GM12878 (cell line): ENCODE results near the gene EEFSEC. TPM values are rescaled to one million over a fixed set of nuclear protein-coding genes. Genes with fewer than 3 reads are reported as not detected.

Source experiments
- BHLHE40 ChIP-seq, 2 experiments: fragments of 450-650 bp in 1 of 2; IDR thresholded peaks; 2 replicates each; pipeline ENCODE4 v1.6.1; 2011 to 2017; ENCODE audit warnings: low read depth in 2 of 2, borderline replicate concordance in 1 of 2, improper control_type of control experiment in 1 of 2, low read length in 1 of 2, mild to moderate bottlenecking in 1 of 2
- BMI1 ChIP-seq: fragments of 450-650 bp; IDR thresholded peaks from 2 replicates; pipeline ENCODE4 v1.6.1; 2016; ENCODE audit warnings: mild to moderate bottlenecking, moderate library complexity, borderline replicate concordance
- CBX5 ChIP-seq: sonication (generic); IDR thresholded peaks from 2 replicates; pipeline ENCODE4 v1.6.1; 2016; ENCODE audit warnings: low read depth, moderate library complexity, mild to moderate bottlenecking, inconsistent platforms
- CHD2 ChIP-seq: IDR thresholded peaks from 2 replicates; pipeline ENCODE4 v1.6.1; 2011; ENCODE audit warnings: low read depth, low read length, improper control_type of control experiment, borderline replicate concordance
- CHD4 ChIP-seq: fragments of 200-600 bp; sonication (generic); IDR thresholded peaks from 2 replicates; pipeline ENCODE4 v1.6.1; 2016; ENCODE audit warnings: mild to moderate bottlenecking
- CREB1 ChIP-seq: IDR thresholded peaks from 2 replicates; pipeline ENCODE4 v1.6.1; 2012; ENCODE audit warnings: low read depth, mild to moderate bottlenecking, inconsistent platforms
- CTCF ChIP-seq, 3 experiments: IDR thresholded peaks in 2 of 3; conservative IDR thresholded peaks in 1 of 3; 2 replicates each; pipeline ENCODE4 v1.5.1; 2011; ENCODE audit warnings: low read depth in 3 of 3, low read length in 3 of 3, mild to moderate bottlenecking in 3 of 3, control low read depth in 2 of 3, moderate library complexity in 2 of 3, inconsistent platforms in 1 of 3, mixed read lengths in 1 of 3; ENCODE audit not compliant: control insufficient read depth in 2 of 3, insufficient read depth in 1 of 3; ENCODE audit errors: extremely low read depth in 1 of 3
- GABPA ChIP-seq: IDR thresholded peaks from 2 replicates; pipeline ENCODE4 v1.6.1; 2014; ENCODE audit warnings: antibody characterized with exemption, low read depth, mild to moderate bottlenecking, inconsistent platforms
- JUNB ChIP-seq: IDR thresholded peaks from 2 replicates; pipeline ENCODE4 v1.6.1; 2016; ENCODE audit warnings: antibody characterized with exemption, mild to moderate bottlenecking
- KAT2A ChIP-seq: conservative IDR thresholded peaks from 2 replicates; pipeline ENCODE4 v1.6.1; 2011; ENCODE audit warnings: low read depth, low read length; ENCODE audit not compliant: control insufficient read depth
- NFYA ChIP-seq: IDR thresholded peaks from 2 replicates; pipeline ENCODE4 v1.6.1; 2011; ENCODE audit warnings: low read depth, mild to moderate bottlenecking, low read length, improper control_type of control experiment, borderline replicate concordance
- RUNX3 ChIP-seq: IDR thresholded peaks from 2 replicates; pipeline ENCODE4 v1.6.1; 2012; ENCODE audit warnings: low read length, inconsistent platforms
- SMARCA5 ChIP-seq: fragments of 450-650 bp; IDR thresholded peaks from 2 replicates; pipeline ENCODE4 v1.6.1; 2017; ENCODE audit warnings: mild to moderate bottlenecking
- SPI1 ChIP-seq: IDR thresholded peaks from 2 replicates; pipeline ENCODE4 v1.6.1; 2011; ENCODE audit warnings: low read depth, mild to moderate bottlenecking, low read length, moderate library complexity, borderline replicate concordance; ENCODE audit not compliant: insufficient read depth
- TAF1 ChIP-seq: IDR thresholded peaks from 2 replicates; pipeline ENCODE4 v1.6.1; 2011; ENCODE audit warnings: mild to moderate bottlenecking, low read depth, low read length, borderline replicate concordance
- TARDBP ChIP-seq: IDR thresholded peaks from 2 replicates; pipeline ENCODE4 v1.6.1; 2016; ENCODE audit warnings: borderline replicate concordance
- ZBED1 ChIP-seq: IDR thresholded peaks from 2 replicates; pipeline ENCODE4 v1.6.1; 2016; ENCODE audit warnings: borderline replicate concordance
- ZBTB33 ChIP-seq: fragments of 450-650 bp; IDR thresholded peaks from 2 replicates; pipeline ENCODE4 v1.6.1; 2017; ENCODE audit warnings: mild to moderate bottlenecking
- polyA plus RNA-seq, 11 experiments: library from polyadenylated mRNA; depleted of rRNA in 4 of 11; unstranded in 6 of 11; stranded (reverse) in 5 of 11; fragments of >200 nt; fragmentation: Nextera tagmentation in 4 of 11; fragmentation: Illumina TruSeq in 1 of 11; extraction: Ambion mirVana in 4 of 11; extraction: Trizol in 1 of 11; gene quantifications; 1 replicate in 1 of 11; 2 replicates in 10 of 11; pipeline versions ENCODE4 v1.2.1 to v1.2.3, GENCODE V29; 2011 to 2016; ENCODE audit warnings: inconsistent platforms in 2 of 11, missing spikeins in 2 of 11, low read depth in 1 of 11
- total RNA-seq, 4 experiments: library from RNA; depleted of rRNA in 3 of 4; stranded (reverse); fragments of >200 nt in 3 of 4; fragmentation: Illumina TruSeq in 1 of 4; extraction: Trizol in 1 of 4; gene quantifications; 2 replicates each; pipeline versions ENCODE4 v1.2.1 to v1.2.3, GENCODE V29; 2013 to 2021
- TF ChIP-seq, protein P1 (sequence below): fragments of 450-650 bp; IDR thresholded peaks from 2 replicates; pipeline ENCODE4 v1.6.1; 2018; ENCODE audit warnings: mild to moderate bottlenecking, low read depth, moderate library complexity; ENCODE audit not compliant: partially characterized antibody
- TF ChIP-seq, protein P2 (sequence below): IDR thresholded peaks from 2 replicates; pipeline ENCODE4 v1.6.1; 2012; ENCODE audit warnings: low read length, inconsistent platforms

EEFSEC gene
- total and polyA plus RNA-seq, 10 of the 15 experiments (the other 5 are each of a cell fraction or from before 2014, with no cell fraction given) = 0.29 to 29.1 (median 16.1) TPM

- TF ChIP-seq ZBTB33 = no peak
- TF ChIP-seq, protein P1, sequence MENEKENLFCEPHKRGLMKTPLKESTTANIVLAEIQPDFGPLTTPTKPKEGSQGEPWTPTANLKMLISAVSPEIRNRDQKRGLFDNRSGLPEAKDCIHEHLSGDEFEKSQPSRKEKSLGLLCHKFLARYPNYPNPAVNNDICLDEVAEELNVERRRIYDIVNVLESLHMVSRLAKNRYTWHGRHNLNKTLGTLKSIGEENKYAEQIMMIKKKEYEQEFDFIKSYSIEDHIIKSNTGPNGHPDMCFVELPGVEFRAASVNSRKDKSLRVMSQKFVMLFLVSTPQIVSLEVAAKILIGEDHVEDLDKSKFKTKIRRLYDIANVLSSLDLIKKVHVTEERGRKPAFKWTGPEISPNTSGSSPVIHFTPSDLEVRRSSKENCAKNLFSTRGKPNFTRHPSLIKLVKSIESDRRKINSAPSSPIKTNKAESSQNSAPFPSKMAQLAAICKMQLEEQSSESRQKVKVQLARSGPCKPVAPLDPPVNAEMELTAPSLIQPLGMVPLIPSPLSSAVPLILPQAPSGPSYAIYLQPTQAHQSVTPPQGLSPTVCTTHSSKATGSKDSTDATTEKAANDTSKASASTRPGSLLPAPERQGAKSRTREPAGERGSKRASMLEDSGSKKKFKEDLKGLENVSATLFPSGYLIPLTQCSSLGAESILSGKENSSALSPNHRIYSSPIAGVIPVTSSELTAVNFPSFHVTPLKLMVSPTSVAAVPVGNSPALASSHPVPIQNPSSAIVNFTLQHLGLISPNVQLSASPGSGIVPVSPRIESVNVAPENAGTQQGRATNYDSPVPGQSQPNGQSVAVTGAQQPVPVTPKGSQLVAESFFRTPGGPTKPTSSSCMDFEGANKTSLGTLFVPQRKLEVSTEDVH = no peak
- no peak for TF ChIP-seq CBX5
- no peak for TF ChIP-seq NFYA
- no peak for TF ChIP-seq SPI1
- no peak for TF ChIP-seq CHD2
- no peak for TF ChIP-seq BMI1
- no peak for TF ChIP-seq TARDBP
- TF ChIP-seq CHD4 = no peak
- TF ChIP-seq SMARCA5 = peak; percentile 86
- TF ChIP-seq CREB1 = no peak
- no peak for TF ChIP-seq ZBED1
- 0 out of 2 replicates have a peak, but pooled peaks have one; percentile 20 for TF ChIP-seq RUNX3
- TF ChIP-seq, protein P2, sequence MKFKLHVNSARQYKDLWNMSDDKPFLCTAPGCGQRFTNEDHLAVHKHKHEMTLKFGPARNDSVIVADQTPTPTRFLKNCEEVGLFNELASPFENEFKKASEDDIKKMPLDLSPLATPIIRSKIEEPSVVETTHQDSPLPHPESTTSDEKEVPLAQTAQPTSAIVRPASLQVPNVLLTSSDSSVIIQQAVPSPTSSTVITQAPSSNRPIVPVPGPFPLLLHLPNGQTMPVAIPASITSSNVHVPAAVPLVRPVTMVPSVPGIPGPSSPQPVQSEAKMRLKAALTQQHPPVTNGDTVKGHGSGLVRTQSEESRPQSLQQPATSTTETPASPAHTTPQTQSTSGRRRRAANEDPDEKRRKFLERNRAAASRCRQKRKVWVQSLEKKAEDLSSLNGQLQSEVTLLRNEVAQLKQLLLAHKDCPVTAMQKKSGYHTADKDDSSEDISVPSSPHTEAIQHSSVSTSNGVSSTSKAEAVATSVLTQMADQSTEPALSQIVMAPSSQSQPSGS = no peak
- TF ChIP-seq BHLHE40 (IDR thresholded peaks at IDR 0.05; ENCODE audit: borderline replicate concordance in 1 of 2, low read depth in 2 of 2, low read length in 1 of 2) = peak; percentile 25 to 62; a peak in 3 of 4 replicates
- TF ChIP-seq JUNB = no peak
- TF ChIP-seq KAT2A = no peak
- peak; percentile 74 to 88 (median 83) for TF ChIP-seq CTCF (IDR thresholded peaks at IDR 0.05 in 2 of 3, conservative IDR thresholded peaks at IDR 0.05 in 1 of 3; ENCODE audit: control insufficient read depth in 2 of 3, extremely low read depth in 1 of 3, insufficient read depth in 1 of 3, low read depth in 3 of 3, low read length in 3 of 3)
- no peak for TF ChIP-seq GABPA
- no peak for TF ChIP-seq TAF1
Measured at GRCh38 chr3:128426128-128426921, 273.0 kb downstream of the EEFSEC start (continued).
